Upper lobe of left lung (tissue), 6 donors: ENCODE data around the gene SUFU. TPM values are rescaled to one million over a fixed set of nuclear protein-coding genes. Genes with fewer than 3 reads are reported as not detected.
A peak's percentile ranks its signal among the peaks of the same experiment; 100 is the strongest.

Experiments
- ATAC-seq, 2 donors: fragments of 200-7000 bp; cut with Tn5 transposase; one replicate each; pipeline ENCODE4 v1.9.1; 2022; ENCODE audit warnings: mild to moderate bottlenecking in 2 of 2, moderate library complexity in 2 of 2; ENCODE audit not compliant: low FRiP score in 2 of 2
- DNase-seq, 2 donors: peaks; one replicate each; pipeline ENCODE4 v3.0.0-alpha.2; 2019 to 2020
- H3K27ac ChIP-seq, 4 donors: fragments of 200-600 bp; sonication (generic); one replicate each; pipeline ENCODE4 v1.5.1; 2016 to 2019
- H3K27me3 ChIP-seq, 4 donors: fragments of 200-600 bp; sonication (generic); one replicate each; pipeline ENCODE4 v1.5.1; 2017 to 2019
- H3K36me3 ChIP-seq, 4 donors: fragments of 200-600 bp; sonication (generic); one replicate each; pipeline ENCODE4 v1.5.1; 2016 to 2019
- H3K4me1 ChIP-seq, 4 donors: fragments of 200-600 bp; sonication (generic); one replicate each; pipeline ENCODE4 v1.5.1; 2018 to 2019
- H3K4me3 ChIP-seq, 4 donors: fragments of 200-600 bp; sonication (generic); one replicate each; pipeline ENCODE4 v1.5.1; 2017 to 2019; ENCODE audit warnings: mild to moderate bottlenecking in 2 of 4, moderate library complexity in 1 of 4
- H3K9me3 ChIP-seq, 4 donors: fragments of 200-600 bp; sonication (generic); one replicate each; pipeline ENCODE4 v1.5.1; 2018 to 2019
- CTCF ChIP-seq, 6 experiments: fragments of 450-650 bp in 4 of 6; fragments of 200-600 bp in 2 of 6; sonication (generic) in 2 of 6; IDR thresholded peaks; one replicate each; pipeline ENCODE4 v1.5.1; 2016 to 2019; ENCODE audit warnings: antibody characterized with exemption in 6 of 6
- EP300 ChIP-seq, 4 donors: sonication (generic); formaldehyde crosslinking; IDR thresholded peaks; one replicate each; pipeline ENCODE4 v1.5.1; 2017; ENCODE audit warnings: antibody characterized with exemption in 4 of 4, control low read depth in 2 of 4
- POLR2A ChIP-seq, 4 donors: fragments of 450-650 bp; IDR thresholded peaks; one replicate each; pipeline ENCODE4 v1.5.1; 2016 to 2017; ENCODE audit warnings: antibody characterized with exemption in 4 of 4, mild to moderate bottlenecking in 2 of 4
- POLR2AphosphoS5 ChIP-seq, 2 donors: sonication (generic); formaldehyde crosslinking; IDR thresholded peaks; one replicate each; pipeline ENCODE4 v1.5.1; 2017; ENCODE audit warnings: antibody characterized with exemption in 2 of 2
- WGBS, 2 donors: methylation state at CpG; one replicate each; pipeline ENCODE4 v1.1.5; 2017 to 2018; 5-methylcytosine and 5-hydroxymethylcytosine counted together
- total RNA-seq, 6 donors: library from RNA; depleted of rRNA in 4 of 6; stranded (reverse); fragments of >200 nt in 4 of 6; gene quantifications; one replicate each; pipeline versions ENCODE4 v1.1.0 to v1.2.1, GENCODE V29; 2016 to 2021
- donor health status: DM: no; HTN: no; CAD: no; lungs with moderate emphysema.
- donor health status: DM: no; HTN: yes; CAD: no; lungs with severe emphysema.

Gene SUFU
- total RNA-seq, 6 donors from 2014 or later = 4.1 to 15.7 (median 11.9) TPM

- H3K9me3 ChIP-seq = no peaks in the 10 kb centered on the region
- peaks cover 9 to 30% (median 25%) of the 10 kb centered on the region in 4 donors for H3K4me1 ChIP-seq
- WGBS, 2 donors = 76 to 81% methylated on average over 5 of the region's 5 CpGs
- H3K27me3 ChIP-seq = no peaks in the 10 kb centered on the region
- no peak for TF ChIP-seq POLR2A (IDR thresholded peaks at IDR 0.05)
- TF ChIP-seq EP300 (IDR thresholded peaks at IDR 0.05) = no peak
- TF ChIP-seq POLR2AphosphoS5 (IDR thresholded peaks at IDR 0.05) = no peak
- no peak for TF ChIP-seq CTCF (IDR thresholded peaks at IDR 0.05)
- H3K4me3 ChIP-seq = no peak overlapping the region
- ATAC-seq (no peak), DNase-seq (no peak)
- H3K27ac ChIP-seq = peak overlapping the region in 1 of 4 donors; percentile 50
- H3K36me3 ChIP-seq = peaks cover 0 to 12% (median 1%) of the 10 kb centered on the region in 4 donors
Measured at GRCh38 chr10:102605712-102606111, 101.9 kb downstream of the SUFU start.

DNA sequence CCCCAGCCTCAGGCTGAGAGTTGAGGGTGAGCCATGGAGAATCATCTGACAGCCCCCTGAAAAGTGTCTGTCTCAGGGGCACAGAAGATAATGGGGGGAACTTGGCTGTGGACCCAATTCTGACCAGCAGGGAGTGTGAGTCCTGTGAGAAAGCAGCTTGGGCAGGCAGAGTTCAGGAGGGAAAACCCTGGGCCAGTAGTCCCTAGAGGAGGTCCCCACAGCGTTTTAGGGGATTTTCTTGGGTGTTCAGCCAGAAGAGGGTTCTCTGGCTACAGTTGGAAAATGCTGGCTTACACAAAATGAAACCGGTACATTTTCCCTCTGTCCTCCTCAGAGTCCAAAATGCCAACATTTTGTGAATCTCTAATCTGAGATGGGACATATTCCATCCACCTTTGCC lies 104.7 kb downstream of the SUFU start:
- TF ChIP-seq EP300 (IDR thresholded peaks at IDR 0.05) (no peak), POLR2A (IDR thresholded peaks at IDR 0.05) (no peak), CTCF (IDR thresholded peaks at IDR 0.05) (no peak), POLR2AphosphoS5 (IDR thresholded peaks at IDR 0.05) (no peak)
- Histone ChIP-seq H3K27me3 (no peaks in the 10 kb centered on the region), H3K27ac (no peak overlapping the region), H3K9me3 (no peaks in the 10 kb centered on the region), H3K36me3 (peaks cover 0 to 5% (median 0%) of the 10 kb centered on the region in 4 donors), H3K4me3 (no peak overlapping the region), H3K4me1 (peaks cover 16 to 40% (median 32%) of the 10 kb centered on the region in 4 donors)
- ATAC-seq (no peak), DNase-seq (no peak)
- 58 to 83% methylated on average over 2 of the region's 2 CpGs for WGBS, 2 donors

- Histone ChIP-seq H3K9me3 (no peaks in the 10 kb centered on the region), H3K36me3 (peaks cover 0 to 5% (median 0%) of the 10 kb centered on the region in 4 donors), H3K4me3 (no peak overlapping the region), H3K27ac (peak overlapping the region in 3 of 4 donors; percentile 46 to 60 (median 57)), H3K4me1 (peaks cover 22 to 49% (median 36%) of the 10 kb centered on the region in 4 donors), H3K27me3 (no peaks in the 10 kb centered on the region)
- peak in 1 of 2 donors; percentile 7 for TF ChIP-seq POLR2AphosphoS5 (IDR thresholded peaks at IDR 0.05)
- no peak for TF ChIP-seq CTCF (IDR thresholded peaks at IDR 0.05)
- peak in 2 of 4 donors; percentile 25 to 88 for TF ChIP-seq EP300 (IDR thresholded peaks at IDR 0.05)
- TF ChIP-seq POLR2A (IDR thresholded peaks at IDR 0.05) = no peak
- ATAC-seq (peak in 1 of 2 donors; percentile 56), DNase-seq (no peak)
- WGBS, 2 donors = 63 to 66% methylated on average over 10 of the region's 10 CpGs
Measured at GRCh38 chr10:102610441-102610887, 106.7 kb downstream of the SUFU start.

DNA sequence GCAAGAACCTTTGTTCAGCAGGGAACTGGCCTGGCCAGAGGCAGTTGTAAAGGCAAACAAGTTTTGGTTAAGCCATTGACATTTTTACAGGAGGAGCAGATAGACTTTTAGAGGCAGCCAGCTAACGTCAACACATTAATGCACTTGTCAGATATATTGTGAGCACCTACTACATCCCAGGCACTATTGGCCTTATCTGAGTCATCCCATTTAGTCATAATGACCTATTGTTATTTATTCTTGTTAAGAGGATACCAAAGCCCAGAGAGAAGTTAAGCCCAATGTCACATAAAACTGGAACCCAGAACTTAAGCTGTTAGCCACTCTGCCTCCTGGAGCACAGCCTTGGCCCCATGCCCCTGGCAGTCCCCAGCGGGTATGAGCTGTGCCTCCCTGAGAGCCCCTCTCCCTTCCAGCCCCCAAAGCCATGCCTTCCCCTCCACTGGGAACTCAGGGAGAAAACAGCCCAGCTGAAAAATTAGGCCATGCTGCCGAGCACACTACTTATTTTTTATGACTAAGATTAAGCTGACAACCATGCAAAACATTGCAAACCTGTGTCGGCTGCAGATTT lies 107.8 kb downstream of the SUFU start:
- Histone ChIP-seq H3K27me3 (no peaks in the 10 kb centered on the region), H3K9me3 (no peaks in the 10 kb centered on the region), H3K27ac (peak overlapping the region in 3 of 4 donors; percentile 46 to 60 (median 57)), H3K36me3 (peaks cover 0 to 16% (median 8%) of the 10 kb centered on the region in 4 donors), H3K4me3 (no peak overlapping the region), H3K4me1 (peaks cover 29 to 60% (median 41%) of the 10 kb centered on the region in 4 donors)
- DNase-seq = no peak
- WGBS, 2 donors = 68 to 82% methylated on average over 4 of the region's 4 CpGs
- TF ChIP-seq POLR2AphosphoS5 (IDR thresholded peaks at IDR 0.05) = no peak
- no peak for TF ChIP-seq POLR2A (IDR thresholded peaks at IDR 0.05)
- TF ChIP-seq CTCF (IDR thresholded peaks at IDR 0.05) = no peak
- no peak for TF ChIP-seq EP300 (IDR thresholded peaks at IDR 0.05)
- ATAC-seq = no peak

GRCh38 chr10:102612964-102613275 lies 109.1 kb downstream of the SUFU start:
- no peaks in the 10 kb centered on the region for H3K27me3 ChIP-seq
- ATAC-seq = no peak
- H3K36me3 ChIP-seq = peaks cover 0 to 23% (median 19%) of the 10 kb centered on the region in 4 donors
- TF ChIP-seq POLR2A (IDR thresholded peaks at IDR 0.05) = no peak
- TF ChIP-seq EP300 (IDR thresholded peaks at IDR 0.05) = no peak
- no peak for TF ChIP-seq CTCF (IDR thresholded peaks at IDR 0.05)
- TF ChIP-seq POLR2AphosphoS5 (IDR thresholded peaks at IDR 0.05) = no peak
- H3K4me3 ChIP-seq = no peak overlapping the region
- no peak for DNase-seq
- peak overlapping the region; percentile 59 to 80 (median 70) for H3K27ac ChIP-seq
- no peaks in the 10 kb centered on the region for H3K9me3 ChIP-seq
- H3K4me1 ChIP-seq = peaks cover 29 to 60% (median 43%) of the 10 kb centered on the region in 4 donors
- 60 to 66% methylated on average over 8 of the region's 8 CpGs for WGBS, 2 donors
